Vagina (tissue), 2 donors: Measurements from ENCODE around the gene KYAT1.

ENCODE experiments used
- POLR2AphosphoS5 ChIP-seq, 2 donors: sonication (generic); formaldehyde crosslinking; IDR thresholded peaks; one replicate each; pipeline ENCODE4 v1.9.0; 2017; ENCODE audit warnings: antibody characterized with exemption in 2 of 2, mild to moderate bottlenecking in 2 of 2, low read depth in 1 of 2; ENCODE audit not compliant: insufficient read depth in 1 of 2
- TF ChIP-seq, protein P1 (sequence below), 3 experiments: fragments of 450-650 bp in 2 of 3; fragments of 200-600 bp in 1 of 3; sonication (generic) in 1 of 3; IDR thresholded peaks; one replicate each; pipeline ENCODE4 v1.5.1; 2017 to 2019; ENCODE audit warnings: antibody characterized with exemption in 3 of 3, mild to moderate bottlenecking in 2 of 3, moderate library complexity in 2 of 3

DNA sequence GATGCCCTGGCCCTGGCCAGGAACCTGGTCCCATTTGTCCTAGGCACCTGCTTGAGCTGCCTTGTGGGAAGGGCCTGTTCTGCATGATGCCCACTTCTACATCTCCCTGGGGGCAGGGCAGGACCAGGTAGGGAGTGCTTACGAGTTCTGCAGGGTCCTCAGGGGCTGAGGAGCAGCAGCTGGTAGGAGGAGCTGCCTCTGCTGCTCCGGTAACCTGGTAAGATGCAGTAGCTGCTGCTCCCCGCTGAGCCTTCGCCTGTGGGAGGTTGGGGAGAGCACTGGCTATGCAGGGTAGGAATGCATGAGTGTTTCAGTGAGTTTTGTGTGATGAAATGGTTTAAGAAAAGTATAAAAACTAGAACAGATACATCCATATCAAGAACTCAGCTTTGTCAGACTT, 13.8 kb upstream of the KYAT1 start:
- no peak for TF ChIP-seq POLR2AphosphoS5 (IDR thresholded peaks at IDR 0.05; ENCODE audit: insufficient read depth in 1 of 2, low read depth in 1 of 2)
- TF ChIP-seq, protein P1, sequence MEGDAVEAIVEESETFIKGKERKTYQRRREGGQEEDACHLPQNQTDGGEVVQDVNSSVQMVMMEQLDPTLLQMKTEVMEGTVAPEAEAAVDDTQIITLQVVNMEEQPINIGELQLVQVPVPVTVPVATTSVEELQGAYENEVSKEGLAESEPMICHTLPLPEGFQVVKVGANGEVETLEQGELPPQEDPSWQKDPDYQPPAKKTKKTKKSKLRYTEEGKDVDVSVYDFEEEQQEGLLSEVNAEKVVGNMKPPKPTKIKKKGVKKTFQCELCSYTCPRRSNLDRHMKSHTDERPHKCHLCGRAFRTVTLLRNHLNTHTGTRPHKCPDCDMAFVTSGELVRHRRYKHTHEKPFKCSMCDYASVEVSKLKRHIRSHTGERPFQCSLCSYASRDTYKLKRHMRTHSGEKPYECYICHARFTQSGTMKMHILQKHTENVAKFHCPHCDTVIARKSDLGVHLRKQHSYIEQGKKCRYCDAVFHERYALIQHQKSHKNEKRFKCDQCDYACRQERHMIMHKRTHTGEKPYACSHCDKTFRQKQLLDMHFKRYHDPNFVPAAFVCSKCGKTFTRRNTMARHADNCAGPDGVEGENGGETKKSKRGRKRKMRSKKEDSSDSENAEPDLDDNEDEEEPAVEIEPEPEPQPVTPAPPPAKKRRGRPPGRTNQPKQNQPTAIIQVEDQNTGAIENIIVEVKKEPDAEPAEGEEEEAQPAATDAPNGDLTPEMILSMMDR (IDR thresholded peaks at IDR 0.05): no peak
